GM23248 (cell line): ENCODE results near the gene CNTN4. TPM values are rescaled to one million over a fixed set of nuclear protein-coding genes. Genes with fewer than 3 reads are reported as not detected.
"Not testable (repeated sequence)": the region's sequence is repeated elsewhere in the genome, so short reads cannot be mapped to it uniquely, and the experiment has no call there.

Experiments used
- DNase-seq: peaks from one replicate; pipeline ENCODE4 v3.0.0-alpha.2; 2015
- H2AFZ ChIP-seq: fragments of 200-600 bp; sonication (generic); 2 replicates; pipeline ENCODE4 v1.6.1; 2016; ENCODE audit warnings: antibody characterized with exemption
- H3F3A ChIP-seq: fragments of 200-600 bp; sonication (generic); 2 replicates; pipeline ENCODE4 v1.6.1; 2016; ENCODE audit warnings: mild to moderate bottlenecking, antibody characterized with exemption, mixed run types; ENCODE audit not compliant: insufficient read depth
- H3K27ac ChIP-seq: fragments of 200-600 bp; sonication (generic); 2 replicates; pipeline ENCODE4 v1.5.1; 2016; ENCODE audit warnings: mild to moderate bottlenecking
- H3K27me3 ChIP-seq: fragments of 200-600 bp; sonication (generic); replicated peaks from 2 replicates; pipeline ENCODE4 v1.6.1; 2016; ENCODE audit warnings: mild to moderate bottlenecking; ENCODE audit not compliant: insufficient read depth
- H3K36me3 ChIP-seq: fragments of 200-600 bp; sonication (generic); 2 replicates; pipeline ENCODE4 v1.6.1; 2016; ENCODE audit warnings: low read depth, mild to moderate bottlenecking
- H3K4me1 ChIP-seq: fragments of 200-600 bp; sonication (generic); 2 replicates; pipeline ENCODE4 v1.6.1; 2016; ENCODE audit warnings: mild to moderate bottlenecking; ENCODE audit not compliant: insufficient read depth
- H3K4me2 ChIP-seq: fragments of 200-600 bp; sonication (generic); one replicate; pipeline ENCODE4 v1.6.1; 2016; ENCODE audit warnings: mild to moderate bottlenecking; ENCODE audit not compliant: unreplicated experiment
- H3K4me3 ChIP-seq: fragments of 200-600 bp; sonication (generic); 2 replicates; pipeline ENCODE4 v1.5.1; 2016; ENCODE audit warnings: mild to moderate bottlenecking
- H3K79me2 ChIP-seq: fragments of 200-600 bp; sonication (generic); 2 replicates; pipeline ENCODE4 v1.6.1; 2016; ENCODE audit warnings: mild to moderate bottlenecking; ENCODE audit not compliant: insufficient read depth
- H3K9ac ChIP-seq: fragments of 200-600 bp; sonication (generic); 2 replicates; pipeline ENCODE4 v1.6.1; 2016; ENCODE audit warnings: mild to moderate bottlenecking
- H3K9me2 ChIP-seq: fragments of 200-600 bp; sonication (generic); 2 replicates; pipeline ENCODE4 v1.6.1; 2016; ENCODE audit warnings: mixed run types, mild to moderate bottlenecking, moderate library complexity; ENCODE audit not compliant: insufficient read depth
- H3K9me3 ChIP-seq: fragments of 200-600 bp; sonication (generic); one replicate; pipeline ENCODE4 v1.6.1; 2017; ENCODE audit warnings: low read depth
- H4K20me1 ChIP-seq: fragments of 200-600 bp; sonication (generic); 2 replicates; pipeline ENCODE4 v1.6.0; 2016; ENCODE audit not compliant: insufficient read depth
- EZH2 ChIP-seq: fragments of 200-600 bp; sonication (generic); IDR thresholded peaks from 2 replicates; pipeline ENCODE4 v1.6.1; 2018; ENCODE audit warnings: antibody characterized with exemption, mild to moderate bottlenecking; ENCODE audit not compliant: insufficient read depth, poor library complexity, severe bottlenecking
- EZH2phosphoT487 ChIP-seq: fragments of 200-600 bp; sonication (generic); IDR thresholded peaks from 2 replicates; pipeline ENCODE4 v1.6.1; 2018; ENCODE audit warnings: antibody characterized with exemption, moderate library complexity, mild to moderate bottlenecking, low read depth; ENCODE audit not compliant: insufficient read depth
- whole genome bisulfite sequencing, 2 experiments: methylation state at CpG; one replicate each; pipeline ENCODE4 v1.1.6; 2015 to 2017; ENCODE audit warnings: low lambda C conversion rate in 2 of 2, low coverage in 1 of 2; ENCODE audit errors: missing lambda C conversion rate in 2 of 2; 5-methylcytosine and 5-hydroxymethylcytosine counted together
- in situ Hi-C: fragments of 300-500 bp; cut with MboI; formaldehyde crosslinking; loops from 2 replicates; pipeline ENCODE4 v1.15.0; 2020
- polyA plus RNA-seq: library from polyadenylated mRNA; unstranded; fragments of >200 nt; fragmentation: Nextera tagmentation; extraction: Ambion mirVana; gene quantifications from 2 replicates; pipeline ENCODE4 v1.2.1, GENCODE V29; 2016
- total RNA-seq: library from RNA; depleted of rRNA; stranded (reverse); fragments of >200 nt; shearing (Covaris generic); gene quantifications from 2 replicates; pipeline ENCODE4 v1.2.3, GENCODE V29; 2014

Gene CNTN4
- total and polyA plus RNA-seq, 2 experiments from 2014 or later, result not detected

GRCh38 chr3:2819571-2819970 lies 720.9 kb downstream of the CNTN4 start:
- no peaks in the 10 kb centered on the region for H3K36me3 ChIP-seq
- no peak overlapping the region for H2AFZ ChIP-seq
- WGBS, 2 experiments, result 44% methylated on average over 4 of the region's 4 CpGs
- in situ Hi-C loops, result no loop called here
- no peak overlapping the region for H3K4me2 ChIP-seq
- DNase-seq, result no peak
- TF ChIP-seq EZH2, result no peak
- no peak for TF ChIP-seq EZH2phosphoT487
- no peaks in the 10 kb centered on the region for H3K9me2 ChIP-seq
- H3K9me3 ChIP-seq, result no peaks in the 10 kb centered on the region
- no peaks in the 10 kb centered on the region for H3K4me1 ChIP-seq
- H4K20me1 ChIP-seq, result no peaks in the 10 kb centered on the region
- H3K27ac ChIP-seq, result no peak overlapping the region
- H3F3A ChIP-seq, result no peaks in the 10 kb centered on the region
- H3K9ac ChIP-seq, result no peak overlapping the region
- H3K27me3 ChIP-seq, result no peaks in the 10 kb centered on the region
- H3K4me3 ChIP-seq, result no peak overlapping the region
- H3K79me2 ChIP-seq, result no peaks in the 10 kb centered on the region

GRCh38 chr3:2820982-2821381 lies 722.3 kb downstream of the CNTN4 start:
- H3K36me3 ChIP-seq, H3K27ac ChIP-seq, H3K4me3 ChIP-seq, H4K20me1 ChIP-seq, H3F3A ChIP-seq, in situ Hi-C loops, H3K4me2 ChIP-seq, H3K4me1 ChIP-seq, H3K79me2 ChIP-seq, H3K9ac ChIP-seq, DNase-seq, H3K9me3 ChIP-seq, H3K27me3 ChIP-seq, H3K9me2 ChIP-seq, H2AFZ ChIP-seq: not testable (repeated sequence)
- WGBS, 2 experiments, result 44 to 46% methylated on average over 5 of the region's 5 CpGs

- Histone ChIP-seq H3K4me2 (no peak overlapping the region), H3K27me3 (no peaks in the 10 kb centered on the region), H3K9ac (no peak overlapping the region), H2AFZ (no peak overlapping the region), H3K4me3 (no peak overlapping the region), H3K4me1 (no peaks in the 10 kb centered on the region), H3K36me3 (no peaks in the 10 kb centered on the region), H3K9me3 (no peaks in the 10 kb centered on the region), H3K9me2 (no peaks in the 10 kb centered on the region), H3F3A (no peaks in the 10 kb centered on the region), H4K20me1 (no peaks in the 10 kb centered on the region), H3K27ac (no peak overlapping the region), H3K79me2 (no peaks in the 10 kb centered on the region)
- DNase-seq, result no peak
- TF ChIP-seq EZH2, result no peak
- TF ChIP-seq EZH2phosphoT487, result no peak
- in situ Hi-C loops, result no loop called here
- WGBS, 2 experiments, result 59 to 70% methylated on average over 5 of the region's 5 CpGs
Measured at GRCh38 chr3:2822611-2823010, 723.9 kb downstream of the CNTN4 start.

- Histone ChIP-seq H2AFZ (no peak overlapping the region), H3K79me2 (no peaks in the 10 kb centered on the region), H3K4me3 (no peak overlapping the region), H3K9me2 (no peaks in the 10 kb centered on the region), H3K36me3 (no peaks in the 10 kb centered on the region), H3K9me3 (no peaks in the 10 kb centered on the region), H3K4me1 (no peaks in the 10 kb centered on the region), H3K9ac (no peak overlapping the region), H3K4me2 (no peak overlapping the region), H4K20me1 (no peaks in the 10 kb centered on the region), H3K27ac (no peak overlapping the region), H3F3A (no peaks in the 10 kb centered on the region), H3K27me3 (no peaks in the 10 kb centered on the region)
- 15% methylated on average over 5 of the region's 5 CpGs for WGBS, 2 experiments
- no peak for TF ChIP-seq EZH2phosphoT487
- TF ChIP-seq EZH2, result no peak
- in situ Hi-C loops, result no loop called here
- DNase-seq, result no peak
Measured at GRCh38 chr3:2823031-2823430, 724.4 kb downstream of the CNTN4 start.

- Histone ChIP-seq H3K4me3 (no peak overlapping the region), H3K4me1 (no peaks in the 10 kb centered on the region), H3K9ac (no peak overlapping the region), H3K27ac (no peak overlapping the region), H3K36me3 (no peaks in the 10 kb centered on the region), H3K27me3 (no peaks in the 10 kb centered on the region), H3K9me3 (no peaks in the 10 kb centered on the region), H3K9me2 (no peaks in the 10 kb centered on the region), H3K4me2 (no peak overlapping the region), H4K20me1 (no peaks in the 10 kb centered on the region), H2AFZ (no peak overlapping the region), H3K79me2 (no peaks in the 10 kb centered on the region), H3F3A (no peaks in the 10 kb centered on the region)
- in situ Hi-C loops, result no loop called here
- 49 to 53% methylated on average over 8 of the region's 8 CpGs for WGBS, 2 experiments
- DNase-seq, result no peak
- TF ChIP-seq EZH2, result no peak
- no peak for TF ChIP-seq EZH2phosphoT487
Measured at GRCh38 chr3:2823437-2824211, 725.0 kb downstream of the CNTN4 start.
